Inflammatory macrophage treated with lipopolysaccharide for 1 hour (primary cell): Measurements from ENCODE around the gene SLCO3A1.

ENCODE experiments used
- DNase-seq, 2 donors: peaks; one replicate each; pipeline ENCODE4 v3.0.0-alpha.2; 2020 to 2022

SLCO3A1 gene

DNA sequence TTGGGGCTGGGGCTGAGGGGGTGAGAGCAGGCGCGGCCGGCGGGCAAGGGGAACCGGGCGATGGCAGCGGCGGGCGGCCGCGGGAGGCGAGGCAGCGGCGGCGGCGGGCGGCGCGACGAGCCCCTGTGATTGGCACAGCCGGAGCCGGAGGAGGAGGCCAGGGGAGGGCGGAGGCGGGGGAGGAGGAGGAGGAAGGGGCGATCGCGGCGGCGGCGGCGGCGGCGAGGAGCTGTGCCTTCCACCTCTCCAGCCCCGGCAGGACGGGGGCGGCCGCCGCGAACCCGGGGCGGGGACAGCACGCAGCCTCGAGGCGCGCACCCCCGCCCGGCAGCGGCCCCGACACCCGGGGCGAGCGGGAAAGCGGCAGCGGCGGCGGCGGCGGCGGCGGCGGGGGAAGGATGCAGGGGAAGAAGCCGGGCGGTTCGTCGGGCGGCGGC, at the start of gene SLCO3A1:
Gene SLCO3A1, plus strand, starts transcription at position 198 of the 437 bp plus-strand sequence.
- DNase-seq = peak; percentile 44 to 72

DNA sequence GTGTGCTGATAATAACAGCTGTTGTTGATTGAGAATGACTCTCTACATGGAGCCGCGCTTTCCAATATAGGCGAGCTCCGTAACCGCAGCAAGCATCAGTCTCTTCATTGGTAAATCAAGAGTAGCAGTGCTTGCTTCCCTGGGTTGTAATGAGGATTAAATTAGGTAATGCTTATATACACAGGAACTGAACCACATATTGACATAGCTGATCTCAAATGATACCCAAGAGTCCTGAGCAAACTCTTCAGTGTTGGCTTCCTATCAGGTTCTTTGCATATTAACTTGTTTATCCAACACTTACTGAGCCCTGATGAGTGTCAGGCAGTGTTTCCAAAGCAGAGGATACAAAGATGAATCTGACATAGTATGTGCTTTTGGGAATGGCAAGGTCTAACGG, 46.4 kb upstream of the SLCO3A1 start:
- no peak for DNase-seq

DNA sequence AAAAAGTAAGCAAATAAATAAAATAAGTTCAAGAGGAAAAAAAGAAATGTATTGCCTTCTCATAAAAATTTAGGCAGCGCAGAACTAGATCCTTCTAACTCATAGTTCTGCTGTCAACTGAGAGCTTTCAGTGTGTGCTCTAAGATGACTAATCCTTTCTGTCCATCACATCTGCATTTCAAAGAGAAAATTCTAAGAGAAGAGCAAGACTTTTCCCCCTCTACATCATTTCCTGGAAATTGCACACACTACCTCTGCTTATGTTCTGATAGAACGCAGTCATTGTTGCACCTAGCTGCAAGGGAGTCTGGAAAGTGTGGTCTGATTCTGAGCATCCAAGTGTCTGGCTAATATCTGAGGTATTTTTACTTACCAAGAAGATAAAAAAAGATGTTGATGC, 39.6 kb upstream of the SLCO3A1 start:
- no peak for DNase-seq

DNA sequence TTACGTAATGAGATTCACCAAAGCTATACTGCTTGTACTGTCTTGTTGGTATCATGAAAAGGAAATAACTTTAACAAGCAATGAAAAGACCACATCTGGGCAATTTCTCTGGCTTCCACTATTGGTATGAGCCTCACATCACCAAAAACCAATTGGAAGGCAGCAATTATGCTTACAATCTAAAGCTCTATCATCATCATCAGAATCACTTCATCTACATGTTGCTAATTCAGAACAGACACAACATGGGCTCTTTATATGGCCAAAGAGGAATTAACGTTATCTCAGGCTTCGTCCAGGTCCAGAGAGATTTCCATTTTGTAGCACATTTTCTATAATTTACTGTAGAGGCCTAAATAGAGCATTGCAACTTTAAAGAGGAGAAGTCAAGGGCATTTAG, 36.6 kb upstream of the SLCO3A1 start:
- DNase-seq = no peak

DNA sequence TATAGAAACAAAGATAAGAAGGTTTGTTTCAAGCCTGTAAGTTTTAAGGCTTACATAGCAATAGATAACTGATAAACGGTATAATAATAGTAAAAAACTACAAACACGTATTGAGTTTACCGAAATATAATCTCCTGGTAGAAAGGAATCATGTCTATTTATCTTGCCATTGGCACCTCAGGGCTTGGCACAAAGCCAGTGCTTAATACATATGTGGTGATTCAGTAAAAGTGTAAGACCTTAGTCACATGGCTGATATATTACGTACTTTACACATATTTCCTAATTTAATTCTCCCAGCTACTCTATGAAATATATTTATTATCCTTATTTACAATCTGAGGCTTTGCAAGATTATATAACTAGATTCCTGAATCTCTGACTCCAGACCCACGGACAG, 32.0 kb upstream of the SLCO3A1 start:
- DNase-seq = no peak

DNA sequence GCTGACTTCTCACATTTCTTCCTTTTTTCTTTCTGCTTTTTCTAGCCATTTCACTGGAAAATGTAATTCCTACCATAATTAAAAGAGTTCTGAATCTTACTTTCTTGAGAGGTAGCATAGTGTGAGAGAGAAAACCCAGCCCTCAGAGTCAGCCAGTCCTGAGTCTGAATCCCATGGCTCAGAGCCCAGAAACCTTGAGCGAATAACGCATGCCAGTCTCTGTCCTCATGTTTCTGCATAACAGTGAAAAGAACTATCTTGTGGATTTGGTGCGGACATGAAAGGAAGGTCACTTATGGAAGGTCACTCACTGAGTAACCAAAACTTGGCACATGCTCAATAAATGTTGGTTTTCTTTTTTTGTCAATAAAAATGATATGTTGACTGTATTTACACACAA, 29.3 kb upstream of the SLCO3A1 start:
- DNase-seq = no peak

DNA sequence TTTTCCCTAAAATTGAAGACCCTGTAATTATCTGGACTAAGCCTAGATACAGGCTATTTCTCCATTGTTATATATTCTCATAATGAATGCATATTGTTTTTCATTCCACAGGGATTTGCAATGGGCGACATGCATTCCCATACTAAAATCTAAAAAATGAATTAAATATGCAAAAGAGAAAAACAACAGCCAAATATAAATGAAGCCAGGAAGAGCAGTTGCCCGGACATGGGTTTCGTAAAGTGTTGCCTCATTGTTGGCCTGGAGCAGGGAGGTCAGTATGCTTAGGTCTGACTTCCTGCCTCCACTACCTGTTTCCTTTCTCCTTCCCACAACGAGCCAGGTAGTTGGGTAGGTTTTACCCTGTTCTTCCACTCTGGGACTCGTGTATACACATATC, 27.1 kb upstream of the SLCO3A1 start:
- DNase-seq = no peak

DNA sequence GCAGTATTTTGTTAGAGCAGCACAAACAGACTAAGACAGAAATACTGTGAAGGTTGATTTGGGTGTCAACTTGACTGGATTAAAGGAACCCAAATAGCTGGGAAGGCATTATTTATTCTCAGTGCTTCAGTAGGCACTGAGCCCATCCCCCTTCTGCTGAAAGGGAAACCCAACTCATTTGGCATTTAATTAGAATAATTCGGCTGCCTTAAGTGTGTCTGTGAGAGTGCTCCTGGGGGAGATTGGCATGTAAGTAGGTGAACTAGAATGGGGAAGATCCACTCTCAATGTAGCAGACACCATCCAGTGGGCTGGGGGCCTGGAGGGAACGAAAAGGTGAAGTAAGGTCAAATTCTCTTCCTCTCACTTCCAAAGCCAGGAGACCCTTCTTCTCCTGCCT, 20.5 kb upstream of the SLCO3A1 start:
- no peak for DNase-seq

DNA sequence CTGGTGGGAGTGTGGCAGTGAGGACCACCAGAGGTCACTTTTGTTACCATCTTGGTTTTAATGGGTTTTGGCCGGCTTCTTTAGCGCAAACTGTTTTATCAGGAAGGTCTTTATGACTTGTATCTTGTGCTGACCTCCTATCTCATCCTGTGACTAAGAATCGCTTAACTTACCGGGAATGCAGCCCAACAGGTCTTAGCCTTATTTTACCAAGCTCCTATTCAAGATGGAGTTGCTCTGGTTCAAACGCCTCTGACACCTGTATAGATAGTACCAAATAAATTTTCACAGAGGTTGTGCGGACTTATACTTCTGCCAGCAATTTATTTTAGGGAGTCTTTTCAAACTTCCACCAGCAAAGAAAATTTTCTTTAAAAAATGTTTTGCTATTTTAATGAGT, 13.6 kb upstream of the SLCO3A1 start:
- no peak for DNase-seq

DNA sequence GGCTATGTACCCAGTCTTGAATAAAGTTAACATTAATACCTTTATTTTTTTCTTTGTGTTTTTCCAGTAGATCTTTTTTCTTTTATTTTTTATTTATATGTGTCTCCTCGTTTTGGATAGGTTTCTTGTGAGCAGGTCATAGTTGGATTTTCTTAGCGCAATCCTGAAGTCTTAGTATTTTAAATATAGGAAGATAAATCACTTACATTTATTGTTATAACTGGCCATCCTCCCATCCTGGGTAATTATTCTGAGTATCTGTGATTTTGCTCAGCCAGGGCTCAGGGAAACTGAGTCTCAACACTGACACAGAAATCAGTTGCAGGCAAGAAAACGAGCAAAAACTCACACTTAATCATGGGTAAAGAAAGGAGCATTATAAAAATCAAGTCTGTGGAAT, 11.6 kb upstream of the SLCO3A1 start:
- no peak for DNase-seq

DNA sequence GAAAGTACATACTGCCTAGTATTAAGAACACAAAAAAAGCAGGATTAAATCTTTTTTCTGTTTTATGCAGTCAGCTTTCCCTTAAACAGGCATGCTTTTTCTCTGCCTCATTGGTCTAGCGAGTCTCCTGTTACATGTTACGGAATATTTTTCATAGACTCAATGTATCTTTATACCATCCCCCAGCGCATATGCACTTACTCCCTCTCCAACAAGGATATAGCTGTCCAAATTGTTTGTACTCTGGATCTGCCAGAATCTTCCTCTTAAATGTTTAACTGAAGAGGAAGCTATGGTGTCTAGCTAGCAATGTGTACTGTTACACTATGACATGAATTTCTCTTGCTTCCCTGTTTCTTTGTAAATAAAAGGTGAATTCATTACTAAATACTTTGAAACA, 9.2 kb upstream of the SLCO3A1 start:
- no peak for DNase-seq

DNA sequence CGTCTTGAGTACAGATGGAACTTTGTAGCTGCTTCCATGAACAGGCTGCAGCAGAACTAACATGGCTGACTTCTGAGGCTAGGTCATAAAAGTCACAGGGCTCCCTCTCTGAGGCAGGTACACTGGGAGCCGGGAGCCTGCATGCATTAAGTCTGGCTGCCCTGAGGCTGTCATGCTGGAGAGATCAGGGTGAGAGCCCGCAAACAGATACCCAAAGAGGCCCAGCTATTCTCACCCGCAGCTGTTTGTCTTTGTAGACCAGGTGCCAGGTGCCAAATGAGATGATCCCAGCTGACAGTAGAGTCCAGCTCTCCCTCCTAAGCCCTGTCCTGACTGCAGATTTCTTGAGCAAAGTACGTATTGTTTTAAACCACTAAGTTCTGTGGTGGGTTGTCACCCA, 8.6 kb upstream of the SLCO3A1 start:
- no peak for DNase-seq

DNA sequence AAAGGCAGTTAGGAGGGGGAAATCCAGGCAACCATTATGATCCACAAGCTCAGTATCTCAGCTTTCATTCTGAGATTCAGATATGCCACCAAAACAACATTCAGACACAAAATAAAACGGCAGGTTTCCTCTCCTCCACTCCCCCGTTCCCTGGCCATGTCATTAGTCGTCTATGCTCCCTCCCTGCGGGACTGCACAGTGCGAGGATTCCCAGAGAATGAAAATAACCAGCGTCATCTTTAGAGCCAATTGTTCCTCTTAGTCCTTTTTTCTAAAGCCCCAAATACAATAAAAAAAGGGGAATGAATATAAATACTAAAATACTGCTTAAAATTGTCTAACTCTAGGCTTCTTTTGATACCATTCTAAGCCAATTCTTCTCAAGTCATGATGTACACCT, 7.8 kb upstream of the SLCO3A1 start:
- no peak for DNase-seq

DNA sequence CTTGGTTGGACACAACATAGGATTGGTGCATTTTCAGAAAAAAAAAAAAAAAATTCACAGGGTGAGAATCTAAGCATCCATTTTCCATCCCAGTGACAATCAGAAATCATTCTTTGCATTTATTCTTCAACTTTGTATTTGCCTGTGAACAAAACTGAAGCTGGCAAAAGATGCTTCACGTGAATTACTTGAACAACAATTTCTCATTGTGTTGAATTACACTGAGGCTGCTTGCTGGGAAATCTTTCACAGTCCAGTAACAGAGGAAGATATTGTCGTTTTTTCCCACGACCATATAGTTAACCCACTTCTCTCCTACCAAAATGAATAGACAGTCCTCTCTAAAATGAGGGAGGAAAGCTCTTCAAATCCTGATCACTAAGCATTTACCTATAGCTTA, 4.3 kb upstream of the SLCO3A1 start:
- no peak for DNase-seq

DNA sequence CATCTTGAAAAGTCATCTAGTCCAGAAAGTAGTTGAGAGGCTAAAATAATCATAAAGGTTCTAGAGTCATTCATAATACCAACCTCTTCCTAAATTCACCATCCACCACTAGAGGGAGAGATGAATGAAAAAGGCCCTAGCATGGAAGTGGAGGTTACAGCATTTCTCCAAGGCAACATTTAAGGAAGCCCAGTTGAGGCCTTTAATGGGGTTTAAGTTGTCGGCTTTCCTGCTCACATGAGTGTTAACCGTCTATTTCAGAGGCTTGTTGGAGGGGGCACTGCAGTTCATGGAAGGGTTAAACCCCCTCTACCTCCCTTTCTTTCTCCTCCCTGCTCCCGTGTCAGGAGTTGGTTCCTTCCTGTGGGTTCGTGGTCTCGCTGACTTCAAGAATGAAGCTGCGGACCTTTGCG, 3.8 kb upstream of the SLCO3A1 start:
- peak; percentile 53 to 79 for DNase-seq

DNA sequence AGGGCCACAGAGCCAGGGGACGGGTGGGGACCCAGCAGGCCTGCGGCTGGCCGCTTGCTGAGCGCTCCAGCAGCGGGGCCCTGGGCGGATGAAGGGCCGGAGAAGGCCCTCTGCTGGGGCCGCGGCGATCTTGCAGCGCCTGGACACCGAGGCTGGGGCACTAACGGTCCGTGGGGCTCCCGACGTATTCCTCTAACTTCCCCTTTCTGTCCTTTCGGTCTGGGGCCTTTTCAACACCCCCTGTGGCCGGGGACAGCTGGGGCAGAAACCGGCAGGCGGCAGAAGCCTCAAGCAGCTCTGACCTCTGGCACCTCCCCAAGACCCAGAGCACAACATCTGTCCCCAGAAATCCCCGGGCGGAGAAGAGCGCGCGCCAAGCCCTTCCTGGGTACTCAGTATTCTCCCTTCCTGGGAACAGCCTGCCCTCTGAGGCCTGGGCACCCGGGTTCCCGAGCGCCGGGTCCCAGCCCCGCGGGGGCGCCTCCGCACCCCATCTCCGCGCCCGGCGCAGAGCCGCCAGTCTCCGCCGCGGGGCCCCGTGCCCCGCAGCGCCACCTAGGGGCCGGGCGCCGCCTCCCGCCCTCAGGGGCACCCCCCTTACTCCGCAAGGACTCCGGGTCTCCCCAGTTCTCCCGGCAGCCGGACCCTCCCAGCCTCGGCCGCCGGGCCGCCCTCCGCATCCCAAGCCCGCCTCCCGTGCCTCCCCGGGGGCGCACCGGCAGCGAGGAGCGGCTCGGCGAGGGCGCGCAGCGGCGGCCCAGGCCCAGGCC, 582 bp upstream of the SLCO3A1 start:
- DNase-seq = peak; percentile 90 to 93

DNA sequence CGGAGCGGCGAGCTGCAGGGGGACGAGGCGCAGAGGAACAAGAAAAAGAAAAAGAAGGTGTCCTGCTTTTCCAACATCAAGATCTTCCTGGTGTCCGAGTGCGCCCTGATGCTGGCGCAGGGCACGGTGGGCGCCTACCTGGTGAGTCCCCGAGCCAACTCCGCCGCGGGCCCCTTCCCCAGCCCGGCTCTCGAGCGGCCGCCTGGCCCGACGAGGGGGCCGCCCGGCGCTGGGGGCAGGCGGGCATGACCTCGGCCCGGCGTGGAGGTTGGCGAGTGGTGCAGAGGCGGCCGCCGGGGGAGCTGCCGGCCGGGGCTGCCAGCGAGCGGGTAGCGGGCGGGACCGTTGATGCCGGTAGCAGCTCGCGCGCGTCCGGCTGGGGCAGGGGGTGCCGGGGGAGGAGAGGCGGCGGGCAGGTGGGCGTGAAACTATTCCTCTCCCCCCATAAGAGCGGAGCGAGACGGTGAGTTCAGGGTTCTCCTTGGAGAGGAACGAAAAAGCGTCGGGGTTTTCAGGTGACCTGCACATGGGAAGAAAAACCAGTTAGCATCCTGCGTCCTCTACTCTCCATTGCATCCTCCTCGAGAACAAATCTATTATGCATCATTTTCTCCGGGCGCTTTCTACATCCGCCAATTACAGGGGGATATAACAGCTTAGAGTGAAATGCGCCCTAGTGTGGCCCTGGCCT, 585 bp downstream of the SLCO3A1 start:
- peak in 1 of 2 donors; percentile 23 for DNase-seq

DNA sequence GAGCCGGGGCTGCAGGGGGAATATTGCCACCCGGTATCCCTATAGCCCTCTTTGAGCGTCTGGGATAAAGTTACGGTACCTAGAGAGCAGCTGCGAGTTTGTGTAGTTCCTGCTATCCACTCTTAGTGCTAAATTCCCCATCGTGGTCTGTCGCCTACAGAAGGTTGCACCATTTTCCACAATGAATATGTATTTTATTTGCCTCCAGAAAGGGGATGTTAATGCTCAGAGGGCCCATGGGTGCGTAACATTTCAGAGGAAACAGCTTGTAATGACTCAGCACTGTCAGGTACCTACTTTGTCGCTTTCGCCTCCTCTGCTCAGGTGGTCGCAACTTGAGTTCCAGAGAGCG, 1.1 kb downstream of the SLCO3A1 start:
- peak; percentile 92 to 93 for DNase-seq

DNA sequence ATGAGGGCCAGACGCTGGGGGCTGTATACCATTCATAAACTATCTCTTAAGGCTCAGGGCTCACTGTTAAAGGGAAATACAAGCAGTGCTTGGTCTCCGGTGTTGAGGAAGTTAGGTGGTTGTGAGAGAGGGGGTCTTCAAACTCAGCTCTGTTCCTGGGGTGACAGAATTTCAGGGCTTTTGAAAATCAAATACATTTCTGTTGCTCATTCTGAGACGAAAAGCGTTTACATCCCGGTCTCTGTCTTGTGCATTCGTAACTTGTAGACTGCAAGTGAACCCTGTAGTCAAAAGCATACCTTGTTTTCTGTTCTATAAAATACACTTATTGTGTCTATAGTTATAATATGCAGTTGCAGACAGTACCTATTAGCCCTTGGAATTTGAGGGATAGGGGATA, 1.7 kb downstream of the SLCO3A1 start:
- no peak for DNase-seq

DNA sequence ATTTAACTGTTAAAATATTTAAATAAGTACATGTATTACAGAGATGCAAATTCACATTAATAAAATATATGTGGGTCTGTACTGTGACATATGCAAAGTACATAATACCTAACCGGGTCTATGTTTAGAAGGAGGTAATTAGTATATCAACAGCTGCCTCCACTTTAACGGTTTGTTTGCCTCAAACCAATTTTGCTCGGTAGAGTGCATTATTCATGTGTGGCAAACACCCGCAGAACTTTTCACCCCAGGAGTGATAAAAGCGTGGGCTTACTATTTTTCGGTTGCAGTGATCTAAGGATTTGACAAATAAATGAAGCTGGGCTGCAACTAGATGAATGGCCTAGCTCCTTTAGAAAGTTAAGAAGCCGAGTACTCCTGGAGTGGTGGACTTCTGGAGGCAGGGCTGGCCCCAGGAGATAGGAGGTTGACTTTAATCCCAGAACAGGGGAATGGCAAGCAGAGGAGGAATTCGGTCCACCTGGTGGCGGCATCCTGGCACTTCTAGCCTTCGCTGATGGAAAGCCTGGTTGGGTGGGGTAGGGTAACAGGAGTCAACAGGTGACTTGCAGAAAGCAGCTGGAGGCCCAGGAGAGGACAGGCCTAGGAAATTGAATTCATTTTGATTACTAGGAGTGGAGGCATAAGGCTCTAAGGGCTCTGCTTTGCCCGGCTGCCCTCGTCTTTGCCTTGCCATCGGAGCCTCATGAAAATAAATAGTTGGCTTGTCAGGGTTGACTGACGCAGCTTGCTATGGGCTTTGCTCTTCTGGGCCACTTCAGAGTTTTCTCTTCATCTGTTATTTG, 2.4 kb downstream of the SLCO3A1 start:
- DNase-seq = no peak

DNA sequence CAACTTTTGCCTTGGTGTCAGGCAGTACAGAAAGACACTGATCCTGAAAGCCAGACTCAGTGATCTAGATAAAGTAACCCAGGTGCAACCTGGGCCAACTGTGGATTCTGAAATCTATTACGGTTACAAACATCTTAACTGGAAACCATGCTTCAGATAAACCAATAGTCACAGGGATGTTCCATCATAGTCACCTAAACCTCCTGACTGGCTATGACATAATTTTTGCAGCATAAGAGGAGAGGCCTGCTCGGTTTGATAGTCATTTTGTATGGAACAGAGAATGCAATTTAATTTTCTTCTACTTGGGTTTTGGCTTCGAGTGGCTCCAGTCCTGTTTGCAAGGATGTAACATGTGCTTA, 3.7 kb downstream of the SLCO3A1 start:
- no peak for DNase-seq

DNA sequence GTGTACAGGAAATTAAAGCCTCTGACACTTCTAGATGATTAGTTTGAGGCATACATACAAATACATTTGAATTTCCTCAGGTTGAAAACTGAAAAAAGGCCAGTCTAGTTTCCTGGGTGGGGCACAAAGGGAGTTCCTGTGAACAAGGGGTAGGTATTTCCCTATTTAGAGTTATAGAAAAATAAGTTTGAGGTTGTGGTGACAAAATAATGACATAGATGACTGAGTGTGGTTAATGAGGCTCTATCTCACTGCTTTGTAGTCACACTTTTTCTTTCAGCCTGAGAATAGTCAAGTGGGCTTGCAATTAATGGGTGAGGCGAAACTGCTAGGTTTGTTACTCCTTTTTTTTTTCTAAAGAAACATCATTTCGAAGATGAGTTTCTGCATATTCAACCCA, 4.3 kb downstream of the SLCO3A1 start:
- peak; percentile 48 to 52 for DNase-seq

DNA sequence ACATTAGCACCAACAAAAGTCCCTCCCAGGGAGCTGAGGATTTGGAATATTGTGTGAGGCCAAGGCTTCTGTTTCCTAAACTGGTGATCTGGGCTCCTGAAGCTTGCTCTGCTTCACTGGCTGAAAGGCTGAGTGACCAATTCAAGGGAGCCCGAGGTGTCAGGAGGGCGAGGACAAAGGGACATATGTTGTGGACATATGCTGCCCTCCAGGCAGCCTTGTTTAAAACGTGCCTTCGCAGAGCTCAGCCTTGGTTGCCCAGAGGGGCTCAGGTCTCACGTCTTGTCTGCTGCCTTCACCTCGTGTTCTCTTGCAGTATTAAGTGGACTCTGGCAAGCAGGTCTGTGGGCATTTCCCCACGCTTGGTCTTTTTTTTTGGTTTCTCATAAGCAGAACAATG, 7.0 kb downstream of the SLCO3A1 start:
- DNase-seq = no peak

DNA sequence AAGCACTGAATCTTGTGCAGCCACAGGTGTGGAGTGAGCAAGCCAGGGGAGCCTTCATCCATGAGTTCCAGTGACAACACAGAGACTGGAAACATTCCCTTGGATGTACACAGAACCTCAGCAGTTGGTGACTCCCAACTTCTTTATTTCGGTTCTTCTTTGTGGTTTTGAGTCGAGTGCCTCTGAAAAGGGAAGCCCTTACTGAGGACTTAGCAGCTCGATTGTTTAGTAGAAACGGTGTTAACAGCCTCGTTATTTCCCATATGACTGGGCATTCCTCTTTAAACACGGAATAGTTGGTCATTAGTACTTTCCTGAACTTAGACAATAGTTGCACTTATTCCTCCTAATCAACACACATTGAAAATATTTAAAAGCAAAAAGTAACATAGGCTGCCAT, 7.7 kb downstream of the SLCO3A1 start:
- peak; percentile 91 to 98 for DNase-seq
